ENCODE data around the gene DPCD. TPM values are rescaled to one million over a fixed set of nuclear protein-coding genes. Genes with fewer than 3 reads are reported as not detected.

The DPCD gene
- total RNA-seq, 5 donors from 2014 or later (not counting 1 experiment from before 2014, with no cell fraction given), result 0.35 to 1.2 (median 0.97) TPM; not detected in 1

GRCh38 chr10:101570428-101571270 is 17.5 kb upstream of the DPCD start:
- Histone ChIP-seq H3K27me3 (replicated peaks in 1 of 2; ENCODE audit: control insufficient read depth in 2 of 2, extremely low read depth in 1 of 2, insufficient read depth in 2 of 2, low read length in 1 of 2) (peaks cover 9 to 48% of the 10 kb centered on the region in 2 experiments), H3K36me3 (ENCODE audit: control insufficient read depth in 2 of 2, extremely low read depth in 1 of 2, insufficient read depth in 1 of 2, low read length in 1 of 2) (no peaks in the 10 kb centered on the region), H3K27ac (ENCODE audit: low read length) (no peak overlapping the region), H3K9me3 (no peaks in the 10 kb centered on the region), H3K4me3 (ENCODE audit: control insufficient read depth in 1 of 2, extremely low read depth in 1 of 2, low read length in 1 of 2) (peak overlapping the region; percentile 58 to 76), H3K4me1 (ENCODE audit: control insufficient read depth in 1 of 2, extremely low read depth in 1 of 2, insufficient read depth in 2 of 2, low read length in 2 of 2) (peaks cover 7 to 27% of the 10 kb centered on the region in 2 experiments)
- no peaks in the 10 kb centered on the region for H3K36me3 Mint-ChIP-seq
- no peak for DNase-seq
- peak overlapping the region in 2 of 3 donors; percentile 34 to 72 for H3K4me3 Mint-ChIP-seq
- 29% methylated on average over 25 of the region's 37 CpGs for WGBS (ENCODE audit: insufficient coverage)
- peaks cover 33 to 38% of the 10 kb centered on the region in 2 donors for H3K27me3 Mint-ChIP-seq
- POLR2A ChIA-PET, result no interaction called here
- no peak overlapping the region for H3K27ac Mint-ChIP-seq
- peaks cover 7 to 17% (median 11%) of the 10 kb centered on the region in 3 donors for H3K4me1 Mint-ChIP-seq
- peaks cover 0 to 2% (median 0%) of the 10 kb centered on the region in 3 donors for H3K9me3 Mint-ChIP-seq
- CTCF ChIA-PET, result interaction anchor here (0.6 to 1.4 kb wide), 7 partner anchors 17 to 480 kb away, joined by 3 to 6 read pairs (median 4); partner anchors contain the start of genes DPCD (in 1 of the 2) and POLL (in 1 of the 2)
- ATAC-seq (replicated peaks in 1 of 4), result no peak

GRCh38 chr10:101571271-101571925 is 16.7 kb upstream of the DPCD start:
- Histone ChIP-seq H3K4me1 (ENCODE audit: control insufficient read depth in 1 of 2, extremely low read depth in 1 of 2, insufficient read depth in 2 of 2, low read length in 2 of 2) (peaks cover 7 to 25% of the 10 kb centered on the region in 2 experiments), H3K9me3 (no peaks in the 10 kb centered on the region), H3K27ac (ENCODE audit: low read length) (no peak overlapping the region), H3K4me3 (ENCODE audit: control insufficient read depth in 1 of 2, extremely low read depth in 1 of 2, low read length in 1 of 2) (no peak overlapping the region), H3K36me3 (ENCODE audit: control insufficient read depth in 2 of 2, extremely low read depth in 1 of 2, insufficient read depth in 1 of 2, low read length in 1 of 2) (no peaks in the 10 kb centered on the region), H3K27me3 (replicated peaks in 1 of 2; ENCODE audit: control insufficient read depth in 2 of 2, extremely low read depth in 1 of 2, insufficient read depth in 2 of 2, low read length in 1 of 2) (peaks cover 9 to 41% of the 10 kb centered on the region in 2 experiments)
- Mint-ChIP-seq H3K9me3 (peaks cover 0 to 2% (median 0%) of the 10 kb centered on the region in 3 donors), H3K4me1 (peaks cover 11 to 14% (median 12%) of the 10 kb centered on the region in 3 donors), H3K27ac (no peak overlapping the region), H3K27me3 (peaks cover 27 to 30% of the 10 kb centered on the region in 2 donors), H3K36me3 (no peaks in the 10 kb centered on the region), H3K4me3 (peak overlapping the region in 1 of 3 donors; percentile 34)
- CTCF ChIA-PET, result interaction anchor here (0.6 to 1.4 kb wide), 5 partner anchors 25 to 358 kb away, joined by 3 to 6 read pairs (median 3); no protein-coding TSS in a partner anchor
- no peak for DNase-seq
- no peak for ATAC-seq (replicated peaks in 1 of 4)
- POLR2A ChIA-PET, result no interaction called here
- no CpG with 5 or more reads among the region's 8 CpGs for whole genome bisulfite sequencing (ENCODE audit: insufficient coverage)

GRCh38 chr10:101572126-101572525 is 16.0 kb upstream of the DPCD start:
- Histone ChIP-seq H3K36me3 (ENCODE audit: control insufficient read depth in 2 of 2, extremely low read depth in 1 of 2, insufficient read depth in 1 of 2, low read length in 1 of 2) (no peaks in the 10 kb centered on the region), H3K27ac (ENCODE audit: low read length) (no peak overlapping the region), H3K9me3 (no peaks in the 10 kb centered on the region), H3K27me3 (replicated peaks in 1 of 2; ENCODE audit: control insufficient read depth in 2 of 2, extremely low read depth in 1 of 2, insufficient read depth in 2 of 2, low read length in 1 of 2) (peaks cover 5 to 36% of the 10 kb centered on the region in 2 experiments), H3K4me1 (ENCODE audit: control insufficient read depth in 1 of 2, extremely low read depth in 1 of 2, insufficient read depth in 2 of 2, low read length in 2 of 2) (peaks cover 7 to 20% of the 10 kb centered on the region in 2 experiments), H3K4me3 (ENCODE audit: control insufficient read depth in 1 of 2, extremely low read depth in 1 of 2, low read length in 1 of 2) (no peak overlapping the region)
- peaks cover 1% of the 10 kb centered on the region for H3K36me3 Mint-ChIP-seq
- H3K27ac Mint-ChIP-seq, result no peak overlapping the region
- H3K4me3 Mint-ChIP-seq, result no peak overlapping the region
- H3K9me3 Mint-ChIP-seq, result peaks cover 0 to 2% (median 0%) of the 10 kb centered on the region in 3 donors
- peaks cover 8 to 12% (median 12%) of the 10 kb centered on the region in 3 donors for H3K4me1 Mint-ChIP-seq
- no peak for DNase-seq
- ChIA-PET CTCF (interaction anchor here (0.6 to 1.4 kb wide), 3 partner anchors 34 to 358 kb away, joined by 3 to 6 read pairs (median 3); no protein-coding TSS in a partner anchor), POLR2A (no interaction called here)
- no CpG with 5 or more reads among the region's 7 CpGs for WGBS (ENCODE audit: insufficient coverage)
- ATAC-seq (replicated peaks in 1 of 4), result no peak
- H3K27me3 Mint-ChIP-seq, result peaks cover 22 to 26% of the 10 kb centered on the region in 2 donors

GRCh38 chr10:101572785-101573184 is 15.3 kb upstream of the DPCD start:
- ATAC-seq (replicated peaks in 1 of 4) (no peak), DNase-seq (no peak)
- H3K4me1 ChIP-seq (ENCODE audit: control insufficient read depth in 1 of 2, extremely low read depth in 1 of 2, insufficient read depth in 2 of 2, low read length in 2 of 2), result peaks cover 7 to 20% of the 10 kb centered on the region in 2 experiments
- Mint-ChIP-seq H3K36me3 (peaks cover 3% of the 10 kb centered on the region), H3K4me3 (no peak overlapping the region), H3K4me1 (peaks cover 8 to 12% (median 10%) of the 10 kb centered on the region in 3 donors), H3K9me3 (peaks cover 0 to 2% (median 0%) of the 10 kb centered on the region in 3 donors), H3K27ac (no peak overlapping the region), H3K27me3 (peaks cover 16 to 20% of the 10 kb centered on the region in 2 donors)
- peaks cover 3 to 33% of the 10 kb centered on the region in 2 experiments for H3K27me3 ChIP-seq (replicated peaks in 1 of 2; ENCODE audit: control insufficient read depth in 2 of 2, extremely low read depth in 1 of 2, insufficient read depth in 2 of 2, low read length in 1 of 2)
- CTCF ChIA-PET, result interaction anchor here in 1 of 2 donors (0.6 kb wide), 1 partner anchor 360 kb away, joined by 3 read pairs; no protein-coding TSS in a partner anchor
- POLR2A ChIA-PET, result no interaction called here
- no peaks in the 10 kb centered on the region for H3K9me3 ChIP-seq
- H3K4me3 ChIP-seq (ENCODE audit: control insufficient read depth in 1 of 2, extremely low read depth in 1 of 2, low read length in 1 of 2), result no peak overlapping the region
- H3K36me3 ChIP-seq (ENCODE audit: control insufficient read depth in 2 of 2, extremely low read depth in 1 of 2, insufficient read depth in 1 of 2, low read length in 1 of 2), result no peaks in the 10 kb centered on the region
- H3K27ac ChIP-seq (ENCODE audit: low read length), result no peak overlapping the region
- 100% methylated on average over 1 of the region's 2 CpGs for WGBS (ENCODE audit: insufficient coverage)

- peaks cover 5 to 8% of the 10 kb centered on the region in 2 donors for H3K27me3 Mint-ChIP-seq
- H3K4me3 Mint-ChIP-seq, result no peak overlapping the region
- Histone ChIP-seq H3K27me3 (replicated peaks in 1 of 2; ENCODE audit: control insufficient read depth in 2 of 2, extremely low read depth in 1 of 2, insufficient read depth in 2 of 2, low read length in 1 of 2) (peaks cover 0 to 19% of the 10 kb centered on the region in 2 experiments), H3K36me3 (ENCODE audit: control insufficient read depth in 2 of 2, extremely low read depth in 1 of 2, insufficient read depth in 1 of 2, low read length in 1 of 2) (peaks cover 6% of the 10 kb centered on the region in 2 donors), H3K4me1 (ENCODE audit: control insufficient read depth in 1 of 2, extremely low read depth in 1 of 2, insufficient read depth in 2 of 2, low read length in 2 of 2) (peaks cover 7 to 19% of the 10 kb centered on the region in 2 experiments), H3K4me3 (ENCODE audit: control insufficient read depth in 1 of 2, extremely low read depth in 1 of 2, low read length in 1 of 2) (no peak overlapping the region), H3K27ac (ENCODE audit: low read length) (no peak overlapping the region), H3K9me3 (no peaks in the 10 kb centered on the region)
- no peak overlapping the region for H3K27ac Mint-ChIP-seq
- peaks cover 9% of the 10 kb centered on the region for H3K36me3 Mint-ChIP-seq
- DNase-seq, result no peak
- ChIA-PET POLR2A (no interaction called here), CTCF (no interaction called here)
- 94% methylated on average over 15 of the region's 25 CpGs for WGBS (ENCODE audit: insufficient coverage)
- no peak for ATAC-seq (replicated peaks in 1 of 4)
- H3K4me1 Mint-ChIP-seq, result peaks cover 8 to 12% (median 9%) of the 10 kb centered on the region in 3 donors
- H3K9me3 Mint-ChIP-seq, result peaks cover 0 to 2% (median 0%) of the 10 kb centered on the region in 3 donors
These were observed 14.0 kb upstream of the DPCD start for GRCh38 chr10:101573885-101574753.

Measured in T-cell (primary cell).